ENCODE results near the gene DECR2. TPM values are rescaled to one million over a fixed set of nuclear protein-coding genes. Genes with fewer than 3 reads are reported as not detected.

The DECR2 gene
- total and polyA plus RNA-seq, 2 of the 13 experiments (the other 11 are each of a cell fraction or from before 2014, with no cell fraction given), result 36.3 to 44.6 TPM

DNA sequence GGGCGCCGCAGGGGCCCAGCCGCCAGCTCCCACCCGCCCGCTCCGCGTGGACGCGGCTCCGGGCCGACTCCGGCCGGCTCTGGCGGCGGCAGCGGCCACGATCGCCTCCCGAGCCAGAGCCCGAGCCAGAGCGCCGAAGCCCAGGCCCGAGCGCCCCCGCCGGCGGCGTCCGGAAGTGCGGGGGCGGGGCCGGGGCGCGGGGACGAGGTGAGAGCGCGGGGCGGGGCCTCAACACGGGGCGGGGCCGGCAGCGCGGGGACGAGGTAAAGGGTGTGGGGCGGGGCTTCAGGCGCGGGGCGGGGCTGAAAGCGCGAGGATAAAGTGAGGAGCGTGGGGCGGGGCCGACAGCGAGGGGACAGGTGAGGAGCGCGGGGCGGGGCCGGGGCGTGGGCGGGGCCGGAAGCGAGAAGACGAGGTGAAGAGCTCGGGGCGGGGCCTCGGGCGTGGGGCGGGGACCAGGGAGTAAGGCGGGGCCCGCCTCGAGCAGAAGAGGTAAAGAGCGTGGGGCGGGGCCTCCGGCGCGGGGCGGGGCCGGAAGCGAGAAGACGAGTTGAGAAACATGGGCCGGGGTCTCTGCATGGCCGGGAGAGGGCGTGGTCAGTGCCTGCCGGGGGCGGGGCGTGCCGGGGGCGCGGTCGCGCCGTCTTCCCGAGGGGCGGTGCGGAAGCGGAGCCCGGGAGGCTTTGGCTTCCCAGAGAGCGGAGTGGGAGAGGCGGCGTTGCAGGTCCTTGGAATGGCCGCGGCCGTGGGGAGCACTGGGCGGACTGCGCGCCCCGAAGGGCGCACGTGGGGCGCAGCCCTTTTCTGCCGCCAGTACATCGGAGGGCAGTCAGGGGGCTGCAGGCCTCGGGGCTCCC, 48.9 kb upstream of the DECR2 start, which contains the start of gene AXIN1 (continued):
- TF ChIP-seq, protein P1, sequence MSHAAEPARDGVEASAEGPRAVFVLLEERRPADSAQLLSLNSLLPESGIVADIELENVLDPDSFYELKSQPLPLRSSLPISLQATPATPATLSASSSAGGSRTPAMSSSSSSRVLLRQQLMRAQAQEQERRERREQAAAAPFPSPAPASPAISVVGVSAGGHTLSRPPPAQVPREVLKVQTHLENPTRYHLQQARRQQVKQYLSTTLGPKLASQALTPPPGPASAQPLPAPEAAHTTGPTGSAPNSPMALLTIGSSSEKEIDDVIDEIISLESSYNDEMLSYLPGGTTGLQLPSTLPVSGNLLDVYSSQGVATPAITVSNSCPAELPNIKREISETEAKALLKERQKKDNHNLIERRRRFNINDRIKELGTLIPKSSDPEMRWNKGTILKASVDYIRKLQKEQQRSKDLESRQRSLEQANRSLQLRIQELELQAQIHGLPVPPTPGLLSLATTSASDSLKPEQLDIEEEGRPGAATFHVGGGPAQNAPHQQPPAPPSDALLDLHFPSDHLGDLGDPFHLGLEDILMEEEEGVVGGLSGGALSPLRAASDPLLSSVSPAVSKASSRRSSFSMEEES (CRISPR knock-in tag; IDR thresholded peaks at IDR 0.05), result 0 out of 2 replicates have a peak, but pooled peaks have one; percentile 12
- TF ChIP-seq GATAD1 (CRISPR knock-in tag; IDR thresholded peaks at IDR 0.05) (0 out of 2 replicates have a peak, but pooled peaks have one; percentile 35), ZMAT3 (CRISPR knock-in tag; conservative IDR thresholded peaks at IDR 0.05) (peak; percentile 75), MNT (IDR thresholded peaks at IDR 0.05) (peak; percentile 38; the same call in 1 of the 2 replicates), GATA4 (IDR thresholded peaks at IDR 0.05; ENCODE audit: borderline replicate concordance, low read depth) (peak; percentile 41; the same call in 1 of the 2 replicates), RFXAP (CRISPR knock-in tag; IDR thresholded peaks at IDR 0.05; ENCODE audit: borderline replicate concordance) (0 out of 2 replicates have a peak, but pooled peaks have one; percentile 25), TEAD3 (CRISPR knock-in tag; optimal IDR thresholded peaks at IDR 0.05; ENCODE audit: borderline replicate concordance) (peak; percentile 37), ZNF563 (CRISPR knock-in tag; IDR thresholded peaks at IDR 0.05) (peak; percentile 81; the same call in 1 of the 2 replicates), ZNF577 (CRISPR knock-in tag; IDR thresholded peaks at IDR 0.05; ENCODE audit: borderline replicate concordance, low read depth) (no peak), SOX5 (CRISPR knock-in tag; IDR thresholded peaks at IDR 0.05; ENCODE audit: borderline replicate concordance) (peak; percentile 24; the same call in 1 of the 2 replicates), CSRNP1 (CRISPR knock-in tag; IDR thresholded peaks at IDR 0.05) (peak; percentile 34; the same call in 1 of the 2 replicates), KMT2A (CRISPR knock-in tag; IDR thresholded peaks at IDR 0.05) (0 out of 2 replicates have a peak, but pooled peaks have one; percentile 19), RXRB (CRISPR knock-in tag; IDR thresholded peaks at IDR 0.05; ENCODE audit: borderline replicate concordance) (no peak), BCL6 (CRISPR knock-in tag; IDR thresholded peaks at IDR 0.05) (no peak), PHF5A (CRISPR knock-in tag; IDR thresholded peaks at IDR 0.05; ENCODE audit: low read depth, unreplicated experiment) (no peak), ZNF446 (CRISPR knock-in tag; IDR thresholded peaks at IDR 0.05) (peak; percentile 88; the same call in 1 of the 2 replicates), RAD51 (IDR thresholded peaks at IDR 0.05; ENCODE audit: borderline replicate concordance) (no peak), MAFF (IDR thresholded peaks at IDR 0.05; ENCODE audit: low read depth, low read length) (no peak), RBFOX2 (IDR thresholded peaks at IDR 0.05; ENCODE audit: low read depth, low read length) (peak; percentile 72), ZBTB38 (CRISPR knock-in tag; IDR thresholded peaks at IDR 0.05) (peak; percentile 80), ZNF3 (CRISPR knock-in tag; IDR thresholded peaks at IDR 0.05) (no peak), ZNF501 (CRISPR knock-in tag; IDR thresholded peaks at IDR 0.05) (peak; percentile 11; the same call in 1 of the 2 replicates), KDM2A (CRISPR knock-in tag; IDR thresholded peaks at IDR 0.05; ENCODE audit: borderline replicate concordance, low read depth) (peak; percentile 50; the same call in 1 of the 2 replicates)
- TF ChIP-seq, protein P2, sequence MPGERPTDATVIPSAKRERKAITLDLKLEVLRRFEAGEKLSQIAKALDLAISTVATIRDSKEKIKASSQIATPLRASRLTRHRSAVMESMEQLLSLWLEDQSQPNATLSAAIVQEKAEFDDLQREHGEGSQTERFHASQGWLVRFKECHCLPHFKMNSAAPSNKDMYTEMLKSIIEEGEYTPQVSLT (CRISPR knock-in tag; IDR thresholded peaks at IDR 0.05; ENCODE audit: borderline replicate concordance, low read depth), result no peak

Measured in HepG2 (cell line).